ENCODE data around the gene PDCL2.

PDCL2 gene

DNA sequence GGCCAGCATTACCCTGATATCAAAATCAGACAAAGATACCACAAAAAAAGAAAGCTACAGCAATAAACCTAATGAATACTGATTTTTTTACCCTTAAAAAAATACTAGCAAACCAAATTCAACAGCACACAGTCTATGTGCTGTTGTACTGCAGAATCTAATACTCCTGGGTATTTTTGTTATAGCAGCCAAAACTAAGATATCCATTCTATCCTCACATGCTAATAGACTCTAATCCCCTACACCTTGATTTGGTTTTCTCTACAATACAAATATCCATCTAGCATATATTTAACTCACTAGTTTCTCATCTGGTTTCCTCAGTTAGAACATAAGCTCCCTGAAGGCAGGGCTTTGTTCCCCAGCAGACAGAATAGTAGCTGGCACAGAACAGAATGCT lies 57.7 kb downstream of the PDCL2 start:
- no peak for DNase-seq

DNA sequence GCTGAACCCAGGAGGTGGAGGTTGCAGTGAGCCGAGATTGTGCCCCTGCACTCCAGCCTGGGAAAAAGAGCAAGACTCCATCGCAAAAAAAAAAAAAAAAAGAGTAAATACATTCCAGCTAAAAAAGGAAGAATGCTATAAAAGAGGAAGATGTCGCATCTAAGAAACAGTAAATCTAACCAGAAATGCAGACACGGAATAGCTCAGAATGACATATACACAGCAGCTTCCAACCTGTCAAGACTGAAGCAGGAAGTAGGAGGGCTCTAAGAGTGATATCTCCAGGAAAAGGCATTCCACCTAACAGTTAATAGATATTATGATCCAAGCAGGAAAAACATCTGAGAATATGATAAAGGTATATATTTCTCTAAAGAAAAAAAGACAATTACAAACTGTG lies 61.4 kb downstream of the PDCL2 start:
- DNase-seq: peak; percentile 20 to 38

DNA sequence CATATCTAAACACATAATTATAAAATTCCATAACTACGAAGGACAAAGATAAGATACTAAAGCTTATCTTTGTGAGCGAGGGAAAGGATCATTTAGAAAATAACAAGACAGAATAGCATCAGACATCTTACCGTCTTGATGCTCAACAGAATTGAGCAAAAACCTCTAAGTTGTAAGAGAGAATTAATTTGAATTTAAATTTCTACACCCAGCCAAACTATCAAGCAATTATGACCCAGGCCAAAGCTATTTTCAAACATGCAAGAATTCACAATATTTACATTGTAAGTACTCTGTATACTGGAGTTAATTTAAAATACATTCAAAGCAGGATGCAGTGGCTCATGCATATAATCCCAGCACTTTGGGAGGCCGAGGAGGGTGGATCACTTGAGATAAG lies 61.9 kb downstream of the PDCL2 start:
- no peak for DNase-seq

DNA sequence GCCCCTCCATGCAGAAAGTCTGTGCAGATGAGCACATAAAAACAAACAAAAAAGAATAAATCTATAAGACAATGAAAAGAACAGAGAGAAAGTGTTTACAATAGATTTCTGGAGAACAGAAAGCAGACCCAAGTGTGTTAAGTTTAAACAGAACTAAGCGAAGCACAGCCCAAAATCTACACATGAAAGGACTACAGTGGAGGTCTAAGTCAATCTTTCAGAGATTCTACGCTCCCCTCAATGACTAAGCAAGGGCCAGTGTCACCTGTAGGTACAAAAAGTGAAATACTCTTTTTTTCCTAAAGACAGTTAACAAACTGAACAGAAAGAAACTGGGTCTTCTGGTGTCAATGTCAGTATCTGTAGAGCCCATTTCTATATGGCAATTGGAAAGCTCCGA lies 63.6 kb downstream of the PDCL2 start:
- DNase-seq: no peak

DNA sequence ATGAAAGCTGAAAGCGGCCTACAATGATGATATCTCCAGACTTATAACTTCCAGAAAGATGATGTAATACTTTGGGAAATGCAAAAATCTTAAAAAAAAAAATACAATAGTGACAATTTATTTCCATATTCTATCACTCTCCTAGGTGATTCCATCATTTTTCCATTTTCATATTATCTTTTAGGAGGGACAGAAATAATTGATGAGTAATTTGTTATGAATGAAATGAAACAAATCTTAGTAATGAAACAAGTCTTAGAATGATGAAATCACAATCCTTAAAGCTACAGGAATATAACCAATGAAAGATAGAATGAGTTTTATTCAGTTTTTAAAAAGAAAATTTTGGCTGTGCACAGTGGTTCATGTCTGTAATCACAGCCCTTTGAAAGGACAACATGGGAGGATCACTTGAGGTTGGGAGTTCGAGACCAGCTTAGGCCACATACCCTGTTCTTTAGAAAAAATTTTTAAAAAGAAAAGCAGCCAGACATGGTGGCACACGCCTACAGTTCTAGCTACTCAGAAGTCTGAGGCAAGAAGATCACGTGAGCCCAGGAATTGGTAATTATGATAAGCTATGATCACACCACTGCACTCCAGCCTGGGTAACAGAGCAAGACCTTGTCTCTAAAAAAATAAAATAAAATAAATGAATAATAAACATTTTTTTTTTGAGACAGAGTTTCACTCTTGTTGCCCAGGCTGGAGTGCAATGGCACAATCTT lies 67.0 kb downstream of the PDCL2 start:
- peak in 1 of 2 donors; percentile 53 for DNase-seq

DNA sequence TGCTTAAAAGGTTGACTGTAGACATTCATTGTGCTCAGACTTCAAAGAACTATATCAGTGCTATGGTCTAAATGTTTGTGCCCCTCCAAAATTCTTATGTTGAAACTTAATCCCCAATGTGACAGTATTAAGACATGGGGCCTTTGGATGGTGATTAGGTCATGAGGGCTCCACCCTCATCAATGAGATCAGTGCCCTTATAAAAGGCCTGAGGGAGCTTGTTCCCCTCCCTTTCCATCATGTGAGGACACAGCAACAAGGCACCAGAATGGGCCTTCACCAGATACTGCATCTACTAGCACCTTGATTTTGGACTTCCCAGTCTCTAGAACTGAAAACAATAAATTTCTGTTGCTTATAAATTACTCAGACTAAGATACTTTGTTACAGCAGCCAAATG lies 73.6 kb downstream of the PDCL2 start:
- DNase-seq: no peak

DNA sequence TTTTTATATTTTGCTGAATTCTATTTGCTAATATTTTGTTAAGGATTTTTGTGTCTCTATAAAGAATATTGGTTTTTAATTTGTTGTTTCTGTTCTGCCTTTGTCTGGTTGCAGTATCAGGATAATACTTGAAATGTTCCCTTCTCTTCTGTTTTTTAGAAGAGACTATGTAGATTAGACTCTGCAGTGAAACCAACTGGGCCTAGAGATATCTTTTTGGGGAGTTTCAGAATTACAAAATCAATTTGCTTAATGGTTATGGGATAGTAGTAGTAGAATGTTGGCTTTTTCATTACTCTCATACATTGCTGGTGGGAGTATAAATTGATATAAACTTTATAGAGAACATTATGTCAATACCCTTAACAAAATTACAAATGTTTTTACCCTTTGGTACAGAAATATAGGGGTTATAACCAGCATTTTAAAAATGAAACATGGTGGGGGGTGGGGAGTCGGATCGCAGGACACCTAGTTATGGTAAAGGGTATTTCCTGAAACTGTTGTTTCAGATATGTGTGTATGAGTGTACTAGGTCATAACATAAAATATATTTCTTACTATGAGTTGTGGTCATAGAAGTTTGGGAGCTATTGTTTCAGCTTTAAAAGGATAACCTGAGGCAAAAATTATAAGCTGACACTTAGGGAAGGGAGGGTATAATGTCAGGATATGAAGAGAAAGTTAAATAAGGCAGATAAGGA lies 74.4 kb downstream of the PDCL2 start:
- no peak for DNase-seq

DNA sequence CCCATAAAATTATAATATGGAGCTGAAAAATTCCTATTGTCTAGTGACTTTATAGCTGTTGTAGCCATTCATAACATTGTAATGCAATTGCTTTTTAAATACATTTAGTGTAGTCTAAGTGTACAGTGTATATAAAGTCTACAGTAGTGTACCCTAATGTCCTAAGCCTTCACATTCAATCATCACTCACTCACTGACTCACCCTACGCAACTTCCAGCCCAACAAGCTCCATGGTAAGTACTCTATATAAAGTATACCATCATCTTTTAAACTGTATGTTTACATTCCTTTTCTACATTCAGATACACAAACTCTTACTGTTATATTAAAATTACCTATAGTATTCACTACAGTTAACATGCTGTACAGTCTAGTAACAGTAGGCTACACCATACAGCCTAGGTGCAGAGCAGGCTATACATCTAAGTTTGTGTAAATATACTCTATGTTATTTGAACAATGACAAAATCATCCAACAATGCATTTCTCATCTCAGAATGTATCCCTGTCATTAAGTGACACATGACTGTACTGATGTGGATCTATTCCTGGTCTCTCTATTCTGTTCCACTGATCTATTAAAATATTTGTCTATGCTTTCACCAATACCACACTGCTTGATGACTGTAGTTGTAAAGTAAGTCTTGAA lies 79.0 kb downstream of the PDCL2 start:
- DNase-seq: no peak

DNA sequence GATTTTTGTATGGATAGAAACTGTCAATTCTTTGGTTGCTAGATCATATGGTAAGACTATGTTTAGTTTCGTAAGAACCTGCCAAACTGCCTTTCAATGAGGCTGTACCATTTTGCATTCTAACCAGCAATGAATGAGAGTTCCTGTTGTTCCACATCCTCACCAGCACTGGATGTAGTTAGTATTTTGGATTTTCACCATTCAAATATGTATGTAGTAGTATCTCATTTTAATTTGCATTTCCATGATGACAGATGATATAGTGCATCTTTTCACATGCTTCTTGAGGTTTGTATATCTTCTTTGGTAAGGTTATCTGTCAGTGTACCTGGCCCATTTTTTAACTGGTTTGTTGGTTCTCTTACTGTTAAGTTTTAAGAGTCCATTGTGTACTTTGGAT lies 80.0 kb downstream of the PDCL2 start:
- DNase-seq: no peak

DNA sequence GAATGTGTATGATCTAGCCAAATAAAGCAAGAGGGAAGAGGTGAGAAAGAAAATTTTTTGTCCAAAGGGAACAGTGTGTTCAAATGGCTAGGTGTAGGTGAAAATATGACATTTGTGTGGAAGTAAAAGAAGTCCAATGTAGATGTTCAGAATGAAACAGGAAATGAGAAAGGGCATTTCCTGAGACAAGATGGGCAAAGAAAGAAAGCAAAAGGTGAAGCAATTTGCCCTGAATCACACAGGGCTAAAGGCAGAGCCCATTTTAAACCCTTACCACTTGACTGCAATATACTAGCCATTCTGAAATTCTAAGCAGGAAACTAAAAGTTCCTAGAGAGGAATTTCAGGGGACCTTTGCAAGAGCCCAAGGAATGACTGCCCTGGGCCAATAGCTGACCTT lies 81.4 kb downstream of the PDCL2 start:
- DNase-seq: no peak

DNA sequence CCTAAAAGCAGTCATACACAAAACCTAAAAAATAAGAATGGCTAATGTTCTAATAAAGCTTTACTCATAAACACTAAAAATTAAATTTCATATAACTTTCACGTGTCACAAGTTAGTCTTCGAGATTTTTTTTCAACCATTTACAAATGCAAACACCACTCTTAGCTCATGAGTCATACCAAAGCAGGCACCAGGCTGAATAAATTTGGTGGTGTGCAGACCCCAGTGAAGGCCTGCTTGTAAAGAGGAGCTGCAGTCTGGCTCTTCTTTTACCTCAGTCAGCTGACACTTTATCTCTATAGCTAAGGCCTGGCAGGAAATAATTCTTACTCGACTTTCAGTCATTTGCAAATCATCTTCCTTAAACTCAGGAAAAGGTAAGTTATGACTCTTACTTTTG lies 82.8 kb downstream of the PDCL2 start:
- no peak for DNase-seq

DNA sequence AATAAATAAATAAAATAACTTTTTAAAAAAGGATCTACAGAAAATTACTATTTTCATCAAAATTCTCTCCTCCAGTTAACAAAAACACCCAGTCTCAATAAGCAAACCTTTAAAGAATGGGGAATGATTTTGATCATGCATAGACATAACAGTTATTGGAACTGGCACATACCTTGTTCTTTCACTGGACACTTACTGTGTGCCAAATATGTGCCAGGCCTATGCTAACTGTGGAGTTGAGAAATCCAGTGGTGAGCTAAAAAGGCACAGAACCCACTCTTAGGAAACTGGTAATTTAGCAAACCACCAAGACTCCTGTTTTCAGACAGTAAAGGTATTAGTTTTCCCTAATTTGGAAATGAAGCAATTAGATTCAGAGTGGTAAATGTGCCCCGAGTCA lies 84.4 kb downstream of the PDCL2 start:
- DNase-seq: no peak

Measured in inflammatory macrophage (primary cell).